Ovary (tissue), 9 donors: ENCODE results near the gene RGS13. TPM values are rescaled to one million over a fixed set of nuclear protein-coding genes. Genes with fewer than 3 reads are reported as not detected.

Experiments
- DNase-seq, 5 donors: peaks; one replicate each; pipeline ENCODE4 v3.0.0-alpha.2; 2019 to 2020
- H3K27ac ChIP-seq, 2 donors: fragments of 200-600 bp; one replicate each; pipeline versions ENCODE4 v1.5.1 to v1.8.0; 2019 to 2022
- H3K27me3 ChIP-seq: fragments of 200-600 bp; one replicate; pipeline ENCODE4 v1.8.0; 2022
- H3K36me3 ChIP-seq: fragments of 200-600 bp; sonication (generic); one replicate; pipeline ENCODE4 v1.5.1; 2019
- H3K4me1 ChIP-seq: one replicate; pipeline ENCODE4 v1.8.1; 2013; ENCODE audit warnings: mild to moderate bottlenecking, moderate library complexity; ENCODE audit not compliant: insufficient read depth
- H3K4me3 ChIP-seq: fragments of 200-600 bp; sonication (generic); one replicate; pipeline ENCODE4 v1.5.1; 2017
- H3K9me3 ChIP-seq, 2 donors: fragments of 200-600 bp in 1 of 2; sonication (generic) in 1 of 2; one replicate each; pipeline versions ENCODE4 v1.5.1 to v1.8.1; 2013 to 2019; ENCODE audit warnings: mild to moderate bottlenecking in 1 of 2, moderate library complexity in 1 of 2
- EP300 ChIP-seq: sonication (generic); formaldehyde crosslinking; IDR thresholded peaks from one replicate; pipeline ENCODE4 v1.6.1; 2017; ENCODE audit warnings: antibody characterized with exemption
- POLR2A ChIP-seq: fragments of 450-650 bp; IDR thresholded peaks from one replicate; pipeline ENCODE4 v1.6.1; 2017; ENCODE audit warnings: antibody characterized with exemption, mild to moderate bottlenecking, moderate library complexity
- WGBS, 3 donors: extraction: QIAGEN DNeasy Blood & Tissue Kit in 1 of 3; methylation state at CpG; one replicate each; pipeline versions ENCODE4 v1.1.5 to v1.1.7; 2013 to 2017; 5-methylcytosine and 5-hydroxymethylcytosine counted together
- intact Hi-C, 4 donors: fragments of 100-400 bp; cut with DNase I; formaldehyde crosslinking; loops; one replicate each; pipeline versions ENCODE4 v1.11.0 to v1.15.1; 2022 to 2023
- polyA plus RNA-seq, 2 donors: library from polyadenylated mRNA; stranded (reverse); fragments of 200-250 nt in 1 of 2; fragments of 350-450 nt in 1 of 2; fragmentation: Illumina TruSeq in 1 of 2; extraction: RNeasy Lipid Tissue Mini Kit (QIAGEN cat#74804) in 1 of 2; gene quantifications; one replicate each; pipeline ENCODE4 v1.2.3, GENCODE V29; 2013 to 2014
- total RNA-seq, 7 donors: library from RNA; depleted of rRNA in 2 of 7; stranded (reverse); fragments of >200 nt in 2 of 7; fragmentation: NEBNext Ultra II Directional in 3 of 7; extraction: Animal tissue kit (Norgen Biotek cat#: 25700) in 3 of 7; gene quantifications; one replicate each; pipeline versions ENCODE4 v1.1.0 to v1.2.4, GENCODE V29; 2016 to 2023
- TF ChIP-seq, protein P1 (sequence below), 3 donors: fragments of 450-650 bp in 2 of 3; fragments of 200-600 bp in 1 of 3; IDR thresholded peaks; one replicate each; pipeline versions ENCODE4 v1.5.1 to v1.8.0; 2016 to 2022; ENCODE audit warnings: antibody characterized with exemption in 3 of 3, mild to moderate bottlenecking in 1 of 3
- donor health status: DM: no; HTN: no; CAD: no; lungs with moderate emphysema.
- donor health status: DM: no; HTN: no; CAD: no.
- donor health status: Bipolar disorder and iron deficiency.
- donor health status: DM: yes; HTN: yes; CAD: no.
- donor health status: DM: no; HTN: no; CAD: no.
- donor health status: DM: yes; HTN: yes; CAD: no.

RGS13 gene
- total and polyA plus RNA-seq, 9 donors, result 0.12 to 0.78 (median 0.23) TPM; not detected in 5

DNA sequence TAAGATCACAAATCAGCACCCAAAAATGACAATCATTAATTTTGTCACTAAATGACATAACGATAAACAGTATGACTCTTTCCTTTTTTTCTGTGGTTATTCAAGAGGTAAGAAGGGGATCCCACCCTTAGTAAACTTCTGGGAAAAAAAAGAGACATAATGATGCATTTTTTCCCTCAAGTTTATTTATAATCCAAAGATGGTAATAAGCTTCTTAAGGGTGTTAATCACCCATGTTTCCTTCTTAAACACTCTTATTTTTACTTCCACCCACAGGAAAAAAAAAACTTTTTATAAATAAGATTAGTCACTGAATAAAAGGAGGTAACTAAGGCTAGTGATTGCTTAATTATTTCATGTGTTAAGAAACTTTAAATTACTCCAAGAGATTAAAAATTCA is 35.7 kb upstream of the RGS13 start:
- Histone ChIP-seq H3K27ac (no peak overlapping the region), H3K4me1 (no peaks in the 10 kb centered on the region), H3K4me3 (no peak overlapping the region), H3K9me3 (no peaks in the 10 kb centered on the region), H3K27me3 (no peaks in the 10 kb centered on the region), H3K36me3 (no peaks in the 10 kb centered on the region)
- TF ChIP-seq POLR2A (no peak), EP300 (no peak)
- TF ChIP-seq, protein P1, sequence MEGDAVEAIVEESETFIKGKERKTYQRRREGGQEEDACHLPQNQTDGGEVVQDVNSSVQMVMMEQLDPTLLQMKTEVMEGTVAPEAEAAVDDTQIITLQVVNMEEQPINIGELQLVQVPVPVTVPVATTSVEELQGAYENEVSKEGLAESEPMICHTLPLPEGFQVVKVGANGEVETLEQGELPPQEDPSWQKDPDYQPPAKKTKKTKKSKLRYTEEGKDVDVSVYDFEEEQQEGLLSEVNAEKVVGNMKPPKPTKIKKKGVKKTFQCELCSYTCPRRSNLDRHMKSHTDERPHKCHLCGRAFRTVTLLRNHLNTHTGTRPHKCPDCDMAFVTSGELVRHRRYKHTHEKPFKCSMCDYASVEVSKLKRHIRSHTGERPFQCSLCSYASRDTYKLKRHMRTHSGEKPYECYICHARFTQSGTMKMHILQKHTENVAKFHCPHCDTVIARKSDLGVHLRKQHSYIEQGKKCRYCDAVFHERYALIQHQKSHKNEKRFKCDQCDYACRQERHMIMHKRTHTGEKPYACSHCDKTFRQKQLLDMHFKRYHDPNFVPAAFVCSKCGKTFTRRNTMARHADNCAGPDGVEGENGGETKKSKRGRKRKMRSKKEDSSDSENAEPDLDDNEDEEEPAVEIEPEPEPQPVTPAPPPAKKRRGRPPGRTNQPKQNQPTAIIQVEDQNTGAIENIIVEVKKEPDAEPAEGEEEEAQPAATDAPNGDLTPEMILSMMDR (IDR thresholded peaks at IDR 0.05), result no peak
- no peak for DNase-seq
- intact Hi-C loops, result loop anchor here in 3 of 4 donors (10.0 kb wide), 1 partner anchor 125 kb away; no protein-coding TSS in a partner anchor
- 79 to 90% (median 83%) methylated on average over 1 of the region's 1 CpG for WGBS, 3 donors

DNA sequence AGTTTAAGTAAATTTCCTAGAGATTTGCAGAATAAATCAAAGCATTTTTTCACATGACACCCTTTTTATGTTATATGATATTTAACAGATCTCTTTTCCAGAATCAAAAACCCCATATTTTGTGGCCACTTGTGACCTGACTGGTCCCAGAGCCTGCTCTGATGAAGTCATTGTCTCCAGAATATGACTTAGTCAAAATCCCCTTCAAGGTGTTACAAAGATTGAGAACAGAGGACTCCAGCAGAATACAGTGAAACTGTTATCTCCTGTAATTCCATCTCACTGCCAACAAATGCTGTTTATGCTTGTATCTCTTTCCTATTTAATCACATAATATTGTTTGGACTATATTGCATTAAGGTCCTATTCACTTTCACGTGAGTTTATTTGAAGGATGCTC is 34.8 kb upstream of the RGS13 start:
- no peaks in the 10 kb centered on the region for H3K9me3 ChIP-seq
- TF ChIP-seq POLR2A (no peak), EP300 (no peak)
- TF ChIP-seq, protein P1 (IDR thresholded peaks at IDR 0.05), result no peak
- no peaks in the 10 kb centered on the region for H3K27me3 ChIP-seq
- H3K4me3 ChIP-seq, result no peak overlapping the region
- 56 to 74% (median 72%) methylated on average over 1 of the region's 1 CpG for WGBS, 3 donors
- H3K36me3 ChIP-seq, result no peaks in the 10 kb centered on the region
- intact Hi-C loops, result loop anchor here in 3 of 4 donors (10.0 kb wide), 1 partner anchor 126 kb away; no protein-coding TSS in a partner anchor
- no peak for DNase-seq
- no peak overlapping the region for H3K27ac ChIP-seq
- H3K4me1 ChIP-seq, result no peaks in the 10 kb centered on the region

DNA sequence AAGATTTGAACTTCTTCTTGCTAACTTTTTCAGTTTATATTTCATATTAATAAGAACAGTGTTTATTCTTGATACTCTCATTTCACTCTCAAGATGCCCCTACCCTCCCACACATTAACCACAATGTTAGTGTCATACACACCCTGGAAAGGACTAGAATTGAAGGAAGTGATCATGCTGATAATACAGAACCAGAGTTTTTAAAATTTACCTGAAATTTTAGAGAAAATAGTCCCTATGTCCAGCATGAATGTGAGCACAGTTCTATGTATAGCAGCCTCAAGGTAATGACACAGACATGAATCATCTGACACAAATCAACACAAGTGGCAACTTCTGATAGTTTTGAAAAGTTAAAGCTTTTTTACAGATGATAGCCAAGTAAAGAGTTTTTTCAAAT is 34.4 kb upstream of the RGS13 start:
- no peaks in the 10 kb centered on the region for H3K4me1 ChIP-seq
- H3K36me3 ChIP-seq, result no peaks in the 10 kb centered on the region
- TF ChIP-seq EP300 (no peak), POLR2A (no peak)
- TF ChIP-seq, protein P1 (IDR thresholded peaks at IDR 0.05), result no peak
- no peak for DNase-seq
- H3K27me3 ChIP-seq, result no peaks in the 10 kb centered on the region
- intact Hi-C loops, result loop anchor here in 3 of 4 donors (10.0 kb wide), 1 partner anchor 127 kb away; no protein-coding TSS in a partner anchor
- no peak overlapping the region for H3K27ac ChIP-seq
- H3K4me3 ChIP-seq, result no peak overlapping the region
- no peaks in the 10 kb centered on the region for H3K9me3 ChIP-seq

DNA sequence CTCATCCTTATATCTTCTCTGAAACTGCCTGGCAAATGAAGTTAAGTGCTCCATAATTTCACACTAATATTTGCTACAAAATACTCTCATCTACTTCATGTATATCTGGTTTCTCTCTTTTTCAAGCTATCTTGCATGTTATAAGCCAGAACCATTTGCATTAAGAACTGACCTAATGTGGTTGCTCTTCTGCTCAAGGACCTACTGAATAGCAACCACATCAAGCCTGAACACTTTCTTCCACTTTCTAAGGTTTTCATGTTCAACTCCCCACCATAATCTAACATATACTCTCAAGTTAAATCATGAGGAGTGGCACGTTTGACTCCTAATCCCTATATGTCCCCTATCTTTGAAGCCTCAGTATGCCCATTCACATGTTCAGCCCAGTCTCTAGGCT is 33.2 kb upstream of the RGS13 start:
- no peak for DNase-seq
- WGBS, 3 donors, result 76 to 87% (median 80%) methylated on average over 1 of the region's 1 CpG
- intact Hi-C loops, result loop anchor here in 3 of 4 donors (10.0 kb wide), 1 partner anchor 128 kb away; no protein-coding TSS in a partner anchor
- Histone ChIP-seq H3K27ac (no peak overlapping the region), H3K9me3 (no peaks in the 10 kb centered on the region), H3K4me3 (no peak overlapping the region), H3K27me3 (no peaks in the 10 kb centered on the region), H3K36me3 (no peaks in the 10 kb centered on the region), H3K4me1 (no peaks in the 10 kb centered on the region)
- TF ChIP-seq EP300 (no peak), POLR2A (no peak)
- TF ChIP-seq, protein P1 (IDR thresholded peaks at IDR 0.05), result no peak
